ENCODE results near the gene CEP95.
A peak's percentile ranks its signal among the peaks of the same experiment; 100 is the strongest.
"Not testable (repeated sequence)": the region's sequence is repeated elsewhere in the genome, so short reads cannot be mapped to it uniquely, and the experiment has no call there.

Gene CEP95

GRCh38 chr17:64506576-64507412 is at the start of gene CEP95:
CEP95 (plus strand) TSS chr17:64506977; CDS start chr17:64507098, 121 bp downstream.
- peak within 1 kb of the TSS; percentile 81 for H3K4me3 ChIP-seq (ENCODE audit: low read depth, low read length)
- DNase-seq (ENCODE audit: low read depth) = peak; percentile 97
- no peak for TF ChIP-seq CTCF (IDR thresholded peaks at IDR 0.05; ENCODE audit: control insufficient read depth, extremely low read depth, insufficient read depth)

GRCh38 chr17:64457156-64457555 is 49.6 kb upstream of the CEP95 start:
- no peak for TF ChIP-seq CTCF (IDR thresholded peaks at IDR 0.05; ENCODE audit: control insufficient read depth, extremely low read depth, insufficient read depth)
- H3K4me3 ChIP-seq (ENCODE audit: low read depth, low read length) = no peak overlapping the region
- no peak for DNase-seq (ENCODE audit: low read depth)

GRCh38 chr17:64458756-64459155 is 48.0 kb upstream of the CEP95 start:
- H3K4me3 ChIP-seq (ENCODE audit: low read depth, low read length) = no peak overlapping the region
- no peak for TF ChIP-seq CTCF (IDR thresholded peaks at IDR 0.05; ENCODE audit: control insufficient read depth, extremely low read depth, insufficient read depth)
- DNase-seq (ENCODE audit: low read depth) = no peak

- no peak for DNase-seq (ENCODE audit: low read depth)
- no peak for TF ChIP-seq CTCF (IDR thresholded peaks at IDR 0.05; ENCODE audit: control insufficient read depth, extremely low read depth, insufficient read depth)
- H3K4me3 ChIP-seq (ENCODE audit: low read depth, low read length) = no peak overlapping the region
These were observed 47.5 kb upstream of the CEP95 start for GRCh38 chr17:64459284-64459747.

GRCh38 chr17:64459818-64460217 is 47.0 kb upstream of the CEP95 start:
- H3K4me3 ChIP-seq (ENCODE audit: low read depth, low read length); DNase-seq (ENCODE audit: low read depth): not testable (repeated sequence)

GRCh38 chr17:64460955-64461354 is 45.8 kb upstream of the CEP95 start:
- TF ChIP-seq CTCF (IDR thresholded peaks at IDR 0.05; ENCODE audit: control insufficient read depth, extremely low read depth, insufficient read depth) = no peak
- no peak overlapping the region for H3K4me3 ChIP-seq (ENCODE audit: low read depth, low read length)
- peak; percentile 23 for DNase-seq (ENCODE audit: low read depth)

GRCh38 chr17:64461788-64462187 is 45.0 kb upstream of the CEP95 start:
- no peak for TF ChIP-seq CTCF (IDR thresholded peaks at IDR 0.05; ENCODE audit: control insufficient read depth, extremely low read depth, insufficient read depth)
- no peak overlapping the region for H3K4me3 ChIP-seq (ENCODE audit: low read depth, low read length)
- no peak for DNase-seq (ENCODE audit: low read depth)

All from LNCaP clone FGC (cell line).